K562 (cell line): Measurements from ENCODE around the gene NOP10. TPM values are rescaled to one million over a fixed set of nuclear protein-coding genes. Genes with fewer than 3 reads are reported as not detected.

Experiments used
- ATAC-seq: fragments of 200-7000 bp; cut with Tn5 transposase; 3 replicates; pipeline ENCODE4 v1.9.1; 2020; ENCODE audit warnings: moderate library complexity
- BruUV-seq: library from RNA; stranded (reverse); fragments of 400-500 nt; replicated peaks from 2 replicates; lab custom pipeline; 2021; lab: Mats Ljungman, UMichigan
- CTCF ChIA-PET: fragments of 300-600 bp; formaldehyde crosslinking; extraction: SDS; loops from one replicate; lab custom pipeline; 2021; ENCODE audit warnings: low intra/inter-chr PET ratio; lab: Yijun Ruan, JAX
- POLR2A ChIA-PET: fragments of 300-600, 350-650 bp; sonication (Branson Sonifier 250); formaldehyde crosslinking; extraction: SDS; loops from one replicate; lab custom pipeline; 2021; ENCODE audit warnings: antibody characterized with exemption, inconsistent platforms; lab: Yijun Ruan, JAX
- DNase-seq, 4 experiments: peaks; one replicate each; pipeline versions ENCODE4 v3.0.0 to v3.0.0-alpha.2; 2011 to 2018; ENCODE audit warnings: low spot score in 3 of 4, mixed read lengths in 3 of 4; ENCODE audit errors: extremely low read depth in 1 of 4
- FAIRE-seq: peaks from 2 replicates; lab custom pipeline; 2011; peaks lifted over from hg19 to GRCh38; lab: Jason Lieb, UNC
- H2AFZ ChIP-seq: 2 replicates; pipeline ENCODE4 v1.6.0; 2011; ENCODE audit warnings: low read depth, low read length, control low read depth, inconsistent platforms
- H3K27ac ChIP-seq: fragments of 200-600 bp; 3 replicates; pipeline ENCODE4 v1.8.0; 2011; ENCODE audit warnings: low read depth, mild to moderate bottlenecking, control low read depth, inconsistent platforms, low read length, moderate library complexity, mixed read lengths; ENCODE audit errors: extremely low read depth
- H3K27me3 ChIP-seq, 2 experiments: fragments of 300-600 bp in 1 of 2; 2 replicates in 1 of 2; 3 replicates in 1 of 2; pipeline versions ENCODE4 v1.6.0 to v1.8.0; 2011; ENCODE audit warnings: inconsistent platforms in 2 of 2, low read length in 2 of 2, mild to moderate bottlenecking in 1 of 2, mixed read lengths in 1 of 2, moderate library complexity in 1 of 2; ENCODE audit not compliant: control insufficient read depth in 2 of 2, insufficient read depth in 2 of 2
- H3K36me3 ChIP-seq: fragments of 300-600 bp; 3 replicates; pipeline ENCODE4 v1.8.0; 2011; ENCODE audit warnings: mild to moderate bottlenecking, low read length, inconsistent platforms; ENCODE audit not compliant: control insufficient read depth, insufficient read depth
- H3K4me1 ChIP-seq, 2 experiments: fragments of 200-600 bp in 1 of 2; replicated peaks in 1 of 2; 2 replicates in 1 of 2; 3 replicates in 1 of 2; pipeline versions ENCODE4 v1.5.1 to v1.8.0; 2011; ENCODE audit warnings: inconsistent platforms in 2 of 2, low read length in 2 of 2, mild to moderate bottlenecking in 1 of 2, mixed read lengths in 1 of 2, moderate library complexity in 1 of 2; ENCODE audit not compliant: control insufficient read depth in 2 of 2, insufficient read depth in 2 of 2
- H3K4me2 ChIP-seq: 2 replicates; pipeline ENCODE4 v1.6.1; 2011; ENCODE audit warnings: low read length, control low read depth, inconsistent platforms, mixed read lengths; ENCODE audit not compliant: insufficient read depth
- H3K4me3 ChIP-seq: fragments of 200-600 bp; sonication (generic), shearing (Covaris generic); 2 replicates; pipeline ENCODE4 v1.5.1; 2016; ENCODE audit warnings: control low read depth, inconsistent platforms
- H3K79me2 ChIP-seq: fragments of 200-600 bp; 3 replicates; pipeline ENCODE4 v1.8.0; 2011; ENCODE audit warnings: low read length, inconsistent platforms; ENCODE audit not compliant: control insufficient read depth, insufficient read depth
- H3K9ac ChIP-seq, 2 experiments: 2 replicates each; pipeline versions ENCODE4 v1.6.0 to v1.6.1; 2011; ENCODE audit warnings: low read depth in 2 of 2, low read length in 2 of 2, control low read depth in 1 of 2, inconsistent platforms in 1 of 2, mild to moderate bottlenecking in 1 of 2, mixed read lengths in 1 of 2; ENCODE audit not compliant: insufficient read depth in 1 of 2
- H3K9me1 ChIP-seq: one replicate; pipeline ENCODE4 v1.6.0; 2011; ENCODE audit warnings: inconsistent platforms, mild to moderate bottlenecking, low read length, moderate library complexity; ENCODE audit not compliant: control insufficient read depth, insufficient read depth
- H3K9me3 ChIP-seq: replicated peaks from 2 replicates; pipeline ENCODE4 v1.5.1; 2011; ENCODE audit warnings: low read depth, low read length, inconsistent platforms; ENCODE audit not compliant: control insufficient read depth, insufficient read depth
- H4K20me1 ChIP-seq: replicated peaks from 2 replicates; pipeline ENCODE4 v1.6.1; 2011; ENCODE audit warnings: low read length, inconsistent platforms, mixed read lengths; ENCODE audit not compliant: control insufficient read depth, insufficient read depth
- FOXA1 ChIP-seq: fragments of 450-650 bp; IDR thresholded peaks from 2 replicates; pipeline ENCODE4 v1.6.1; 2016; ENCODE audit warnings: mild to moderate bottlenecking, borderline replicate concordance
- JUND ChIP-seq, 2 experiments: IDR thresholded peaks; 2 replicates in 1 of 2; 3 replicates in 1 of 2; pipeline ENCODE4 v1.6.1; 2011; ENCODE audit warnings: borderline replicate concordance in 2 of 2, low read depth in 2 of 2, low read length in 2 of 2, improper control_type of control experiment in 1 of 2, missing biosample characterization in 1 of 2, missing genetic modification characterization in 1 of 2, missing genetic modification reagents in 1 of 2
- MYC ChIP-seq, 2 experiments: fragments of 250-450 bp in 1 of 2; sonication (Bioruptor Pico) in 1 of 2; IDR thresholded peaks; 2 replicates each; pipeline versions ENCODE4 v1.5.1 to v1.6.1; 2012 to 2021; ENCODE audit warnings: low read depth in 2 of 2, borderline replicate concordance in 1 of 2, improper control_type of control experiment in 1 of 2, low read length in 1 of 2, mild to moderate bottlenecking in 1 of 2, moderate library complexity in 1 of 2
- NELFE ChIP-seq: IDR thresholded peaks from 2 replicates; pipeline ENCODE4 v1.6.1; 2011; ENCODE audit warnings: mild to moderate bottlenecking; ENCODE audit not compliant: insufficient read depth, insufficient read length
- NFRKB ChIP-seq: fragments of 450-650 bp; IDR thresholded peaks from 2 replicates; pipeline ENCODE4 v1.6.1; 2016; ENCODE audit warnings: low read depth
- POU5F1 ChIP-seq: fragments of 150-350 bp; IDR thresholded peaks from 2 replicates; pipeline ENCODE4 v1.6.1; 2014; ENCODE audit warnings: borderline replicate concordance, low read length, low read depth, mild to moderate bottlenecking; ENCODE audit not compliant: partially characterized antibody
- RNF2 ChIP-seq: sonication (generic); IDR thresholded peaks from 2 replicates; pipeline ENCODE4 v1.6.1; 2016
- SOX6 ChIP-seq: fragments of 450-650 bp; IDR thresholded peaks from 2 replicates; pipeline ENCODE4 v1.6.1; 2014; ENCODE audit warnings: mild to moderate bottlenecking
- TOE1 ChIP-seq, 2 experiments: fragments of 450-650 bp in 1 of 2; sonication (generic) in 1 of 2; formaldehyde crosslinking in 1 of 2; IDR thresholded peaks; 2 replicates each; pipeline versions ENCODE4 v1.7.1 to v1.8.0; 2016 to 2022; ENCODE audit warnings: borderline replicate concordance in 2 of 2, mild to moderate bottlenecking in 2 of 2, antibody characterized with exemption in 1 of 2, inconsistent platforms in 1 of 2, low read depth in 1 of 2, missing genetic modification reagents in 1 of 2, moderate library complexity in 1 of 2
- ZNF561 ChIP-seq: fragments of 450-650 bp; formaldehyde crosslinking; conservative IDR thresholded peaks from 2 replicates; pipeline ENCODE4 v1.4.0; 2020; ENCODE audit warnings: mild to moderate bottlenecking, moderate library complexity
- ZNF75A ChIP-seq: fragments of 450-650 bp; formaldehyde crosslinking; IDR thresholded peaks from 2 replicates; pipeline ENCODE4 v1.4.0; 2020; ENCODE audit warnings: mild to moderate bottlenecking
- ZNF79 ChIP-seq: fragments of 250-450 bp; sonication (Bioruptor Pico); IDR thresholded peaks from 2 replicates; pipeline ENCODE4 v1.4.0; 2020; ENCODE audit warnings: low read depth, mild to moderate bottlenecking, moderate library complexity
- WGBS: fragments of 100-300 bp; shearing (Covaris generic); methylation state at CpG from one replicate; pipeline ENCODE4 v1.1.6; 2016; ENCODE audit warnings: low coverage, mixed read lengths; ENCODE audit not compliant: insufficient coverage; ENCODE audit errors: missing lambda C conversion rate; 5-methylcytosine and 5-hydroxymethylcytosine counted together
- in situ Hi-C: fragments of 300-500 bp; cut with MboI; formaldehyde crosslinking; loops from 4 replicates; pipeline ENCODE4 v1.15.0; 2018; ENCODE audit warnings: inconsistent platforms, mixed read lengths
- intact Hi-C: fragments of 100-400 bp; cut with micrococcal nuclease; formaldehyde crosslinking; loops from 2 replicates; pipeline ENCODE4 v1.14.2; 2022
- polyA plus RNA-seq, 8 experiments: library from polyadenylated mRNA; depleted of rRNA in 4 of 8; stranded (reverse) in 5 of 8; unstranded in 3 of 8; fragments of >200 nt; fragmentation: Nextera tagmentation in 2 of 8; fragmentation: Illumina TruSeq in 1 of 8; extraction: Ambion mirVana in 2 of 8; extraction: Trizol in 1 of 8; gene quantifications; 2 replicates each; pipeline versions ENCODE4 v1.2.1 to v1.2.3, GENCODE V29; 2011 to 2014; ENCODE audit warnings: inconsistent platforms in 1 of 8, missing spikeins in 1 of 8
- total RNA-seq, 7 experiments: library from RNA; depleted of rRNA in 6 of 7; stranded (reverse); fragments of >200 nt in 6 of 7; fragmentation: Illumina TruSeq in 2 of 7; extraction: Trizol in 2 of 7; gene quantifications; 2 replicates each; pipeline versions ENCODE4 v1.2.1 to v1.2.3, GENCODE V29; 2011 to 2021; ENCODE audit warnings: low replicate concordance in 1 of 7
- TF ChIP-seq, protein P1 (sequence below), 2 experiments: fragments of 200-800 bp in 1 of 2; sonication (Bioruptor generic) in 1 of 2; sonication (generic) in 1 of 2; formaldehyde crosslinking in 1 of 2; IDR thresholded peaks in 1 of 2; conservative IDR thresholded peaks in 1 of 2; 2 replicates each; pipeline versions ENCODE4 v1.5.0 to v1.6.1; 2016 to 2020; ENCODE audit warnings: missing compliant biosample characterization in 1 of 2, missing genetic modification characterization in 1 of 2, missing genetic modification reagents in 1 of 2
- TF ChIP-seq, protein P2 (sequence below): sonication (generic); formaldehyde crosslinking; IDR thresholded peaks from 2 replicates; pipeline ENCODE4 v1.8.1; 2022; ENCODE audit warnings: missing genetic modification reagents
- TF ChIP-seq, protein P3 (sequence below): sonication (generic); formaldehyde crosslinking; IDR thresholded peaks from 2 replicates; pipeline ENCODE4 v1.8.0; 2022; ENCODE audit warnings: mild to moderate bottlenecking, missing genetic modification reagents

NOP10 gene
- total and polyA plus RNA-seq, 9 of the 15 experiments (the other 6 are each of a cell fraction or from before 2014, with no cell fraction given), result 250 to 1,663 (median 449) TPM

DNA sequence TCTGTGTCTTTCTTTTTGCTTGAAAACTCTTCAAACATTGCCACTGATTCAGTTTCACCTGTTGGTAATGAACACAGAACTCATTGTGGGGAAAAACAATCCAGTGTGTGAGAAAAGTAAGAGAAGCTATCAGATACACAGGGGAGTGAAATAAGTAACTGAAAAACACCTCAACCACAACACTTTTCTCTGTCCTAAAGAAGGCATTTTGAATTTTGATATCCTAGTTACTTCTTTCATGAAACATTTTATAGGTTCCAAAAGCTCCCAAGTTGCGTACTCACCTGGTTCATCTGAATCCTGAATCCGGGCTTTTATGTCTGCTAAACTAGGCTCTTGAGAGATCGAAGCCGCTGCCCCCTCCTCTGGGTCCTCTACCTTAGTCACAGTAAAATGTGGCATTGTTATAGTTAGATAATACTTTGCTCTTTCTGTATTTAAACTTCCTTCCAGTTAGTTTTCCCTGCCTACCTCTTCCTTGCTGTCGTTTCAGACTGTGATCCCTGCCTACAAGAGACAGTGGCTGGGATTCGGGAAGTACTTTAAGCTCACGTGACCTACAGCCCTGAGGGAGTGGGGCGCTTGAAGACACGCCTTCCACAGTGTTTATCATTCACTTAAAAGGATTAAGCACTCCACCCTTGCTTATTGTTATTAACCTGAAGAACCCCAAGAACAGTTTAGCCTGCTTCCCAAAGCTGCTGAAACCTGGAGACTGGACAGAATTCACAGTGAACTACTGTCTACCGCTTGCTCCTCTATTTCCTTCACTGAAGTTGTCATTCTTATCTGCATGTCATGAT lies 24.5 kb downstream of the NOP10 start:
- peak overlapping the region; percentile 39 for H3K4me3 ChIP-seq
- TF ChIP-seq ZNF79 (CRISPR knock-in tag) (no peak), POU5F1 (no peak), NELFE (no peak), NFRKB (no peak), JUND (IDR thresholded peaks at IDR 0.05; ENCODE audit: borderline replicate concordance, low read depth, low read length) (no peak), JUND (tag; IDR thresholded peaks at IDR 0.05; ENCODE audit: borderline replicate concordance, low read depth, low read length) (no peak), MYC (IDR thresholded peaks at IDR 0.05; ENCODE audit: low read depth, low read length) (no peak), MYC (CRISPR knock-in tag; IDR thresholded peaks at IDR 0.05; ENCODE audit: borderline replicate concordance, low read depth) (no peak), ZNF561 (no peak), ZNF75A (CRISPR knock-in tag) (no peak), TOE1 (IDR thresholded peaks at IDR 0.05; ENCODE audit: borderline replicate concordance) (peak; percentile 97), TOE1 (CRISPR knock-in tag; IDR thresholded peaks at IDR 0.05; ENCODE audit: borderline replicate concordance, low read depth) (no peak), FOXA1 (no peak), RNF2 (no peak), SOX6 (peak; percentile 75)
- TF ChIP-seq, protein P1, sequence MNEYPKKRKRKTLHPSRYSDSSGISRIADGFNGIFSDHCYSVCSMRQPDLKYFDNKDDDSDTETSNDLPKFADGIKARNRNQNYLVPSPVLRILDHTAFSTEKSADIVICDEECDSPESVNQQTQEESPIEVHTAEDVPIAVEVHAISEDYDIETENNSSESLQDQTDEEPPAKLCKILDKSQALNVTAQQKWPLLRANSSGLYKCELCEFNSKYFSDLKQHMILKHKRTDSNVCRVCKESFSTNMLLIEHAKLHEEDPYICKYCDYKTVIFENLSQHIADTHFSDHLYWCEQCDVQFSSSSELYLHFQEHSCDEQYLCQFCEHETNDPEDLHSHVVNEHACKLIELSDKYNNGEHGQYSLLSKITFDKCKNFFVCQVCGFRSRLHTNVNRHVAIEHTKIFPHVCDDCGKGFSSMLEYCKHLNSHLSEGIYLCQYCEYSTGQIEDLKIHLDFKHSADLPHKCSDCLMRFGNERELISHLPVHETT (CRISPR knock-in tag; conservative IDR thresholded peaks at IDR 0.05 in 1 of 2, IDR thresholded peaks at IDR 0.05 in 1 of 2), result 0 out of 4 replicates have a peak, but pooled peaks of 1 of the 2 experiments have one; percentile 40
- TF ChIP-seq, protein P2, sequence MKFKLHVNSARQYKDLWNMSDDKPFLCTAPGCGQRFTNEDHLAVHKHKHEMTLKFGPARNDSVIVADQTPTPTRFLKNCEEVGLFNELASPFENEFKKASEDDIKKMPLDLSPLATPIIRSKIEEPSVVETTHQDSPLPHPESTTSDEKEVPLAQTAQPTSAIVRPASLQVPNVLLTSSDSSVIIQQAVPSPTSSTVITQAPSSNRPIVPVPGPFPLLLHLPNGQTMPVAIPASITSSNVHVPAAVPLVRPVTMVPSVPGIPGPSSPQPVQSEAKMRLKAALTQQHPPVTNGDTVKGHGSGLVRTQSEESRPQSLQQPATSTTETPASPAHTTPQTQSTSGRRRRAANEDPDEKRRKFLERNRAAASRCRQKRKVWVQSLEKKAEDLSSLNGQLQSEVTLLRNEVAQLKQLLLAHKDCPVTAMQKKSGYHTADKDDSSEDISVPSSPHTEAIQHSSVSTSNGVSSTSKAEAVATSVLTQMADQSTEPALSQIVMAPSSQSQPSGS (CRISPR knock-in tag), result no peak
- TF ChIP-seq, protein P3, sequence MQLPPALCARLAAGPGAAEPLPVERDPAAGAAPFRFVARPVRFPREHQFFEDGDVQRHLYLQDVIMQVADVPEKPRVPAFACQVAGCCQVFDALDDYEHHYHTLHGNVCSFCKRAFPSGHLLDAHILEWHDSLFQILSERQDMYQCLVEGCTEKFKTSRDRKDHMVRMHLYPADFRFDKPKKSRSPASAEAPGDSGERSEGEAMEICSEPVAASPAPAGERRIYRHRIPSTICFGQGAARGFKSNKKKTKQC (CRISPR knock-in tag), result no peak; the same call in 1 of the 2 replicates

More for the DNA sequence above, 24.5 kb downstream of the NOP10 start:
- Histone ChIP-seq H2AFZ (peak overlapping the region; percentile 87), H3K36me3 (no peaks in the 10 kb centered on the region), H3K9me3 (no peaks in the 10 kb centered on the region), H4K20me1 (no peaks in the 10 kb centered on the region), H3K27ac (peak overlapping the region; percentile 32), H3K9me1 (no peaks in the 10 kb centered on the region), H3K4me1 (peaks cover 0 to 4% of the 10 kb centered on the region in 2 experiments; a peak in 3 of 5 replicates), H3K79me2 (no peaks in the 10 kb centered on the region; the same call in 1 of the 3 replicates), H3K27me3 (no peaks in the 10 kb centered on the region), H3K9ac (peak overlapping the region; percentile 71 to 76), H3K4me2 (peak overlapping the region; percentile 87)
- FAIRE-seq, result peak; percentile 90
- peak; percentile 50 to 69 (median 58) for DNase-seq
- BruUV-seq, result TSS peak; percentile 72
- ATAC-seq, result peak; percentile 92
- ChIA-PET CTCF (interaction anchor here (0.9 kb wide), 1 partner anchor 50 kb away, joined by 3 read pairs; no protein-coding TSS in a partner anchor), POLR2A (interaction anchor here (0.6 to 2.4 kb wide), 5 partner anchors 9 to 109 kb away, joined by 3 to 21 read pairs (median 6); partner anchors contain the start of genes KATNBL1 and SLC12A6)
- in situ Hi-C loops (no loop called here), intact Hi-C loops (no loop called here)
- 3% methylated on average over 10 of the region's 10 CpGs for WGBS
